ENCODE data around the gene COL6A5.

COL6A5 gene

DNA sequence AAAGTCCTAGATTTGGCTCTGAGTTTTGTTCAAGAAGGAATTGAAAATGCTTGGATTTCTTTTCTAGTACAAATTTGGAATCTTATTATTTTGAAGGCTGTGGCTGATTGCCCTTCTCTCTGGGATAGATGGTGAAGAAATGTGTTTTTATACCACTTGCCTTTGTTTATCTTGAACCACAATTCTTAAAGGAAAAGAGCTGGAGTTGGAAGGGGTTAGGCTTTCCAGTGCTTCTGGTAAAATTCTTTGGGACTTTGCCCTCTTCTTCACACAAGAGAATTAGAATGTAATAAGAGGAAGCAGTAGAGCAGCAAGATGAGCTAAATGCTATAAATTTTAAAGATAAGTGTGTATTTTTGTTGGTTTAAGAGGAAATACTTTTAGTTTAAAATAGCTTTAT is 65.8 kb downstream of the COL6A5 start:
- no peak overlapping the region for H3K4me3 ChIP-seq (replicated peaks; ENCODE audit: insufficient read depth, low read length)
- no peak overlapping the region for H3K27ac ChIP-seq (replicated peaks)
- H3K27me3 ChIP-seq (ENCODE audit: insufficient read depth, poor library complexity, severe bottlenecking), result no peaks in the 10 kb centered on the region
- TF ChIP-seq POLR2AphosphoS5 (IDR thresholded peaks at IDR 0.05; ENCODE audit: low read depth) (no peak), SPI1 (IDR thresholded peaks at IDR 0.05; ENCODE audit: borderline replicate concordance, low read depth) (no peak), GABPA (IDR thresholded peaks at IDR 0.05; ENCODE audit: low read depth) (no peak)
- TF ChIP-seq, protein P1, sequence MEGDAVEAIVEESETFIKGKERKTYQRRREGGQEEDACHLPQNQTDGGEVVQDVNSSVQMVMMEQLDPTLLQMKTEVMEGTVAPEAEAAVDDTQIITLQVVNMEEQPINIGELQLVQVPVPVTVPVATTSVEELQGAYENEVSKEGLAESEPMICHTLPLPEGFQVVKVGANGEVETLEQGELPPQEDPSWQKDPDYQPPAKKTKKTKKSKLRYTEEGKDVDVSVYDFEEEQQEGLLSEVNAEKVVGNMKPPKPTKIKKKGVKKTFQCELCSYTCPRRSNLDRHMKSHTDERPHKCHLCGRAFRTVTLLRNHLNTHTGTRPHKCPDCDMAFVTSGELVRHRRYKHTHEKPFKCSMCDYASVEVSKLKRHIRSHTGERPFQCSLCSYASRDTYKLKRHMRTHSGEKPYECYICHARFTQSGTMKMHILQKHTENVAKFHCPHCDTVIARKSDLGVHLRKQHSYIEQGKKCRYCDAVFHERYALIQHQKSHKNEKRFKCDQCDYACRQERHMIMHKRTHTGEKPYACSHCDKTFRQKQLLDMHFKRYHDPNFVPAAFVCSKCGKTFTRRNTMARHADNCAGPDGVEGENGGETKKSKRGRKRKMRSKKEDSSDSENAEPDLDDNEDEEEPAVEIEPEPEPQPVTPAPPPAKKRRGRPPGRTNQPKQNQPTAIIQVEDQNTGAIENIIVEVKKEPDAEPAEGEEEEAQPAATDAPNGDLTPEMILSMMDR (IDR thresholded peaks at IDR 0.05; ENCODE audit: insufficient read depth, low read length), result no peak
- TF ChIP-seq, protein P2, sequence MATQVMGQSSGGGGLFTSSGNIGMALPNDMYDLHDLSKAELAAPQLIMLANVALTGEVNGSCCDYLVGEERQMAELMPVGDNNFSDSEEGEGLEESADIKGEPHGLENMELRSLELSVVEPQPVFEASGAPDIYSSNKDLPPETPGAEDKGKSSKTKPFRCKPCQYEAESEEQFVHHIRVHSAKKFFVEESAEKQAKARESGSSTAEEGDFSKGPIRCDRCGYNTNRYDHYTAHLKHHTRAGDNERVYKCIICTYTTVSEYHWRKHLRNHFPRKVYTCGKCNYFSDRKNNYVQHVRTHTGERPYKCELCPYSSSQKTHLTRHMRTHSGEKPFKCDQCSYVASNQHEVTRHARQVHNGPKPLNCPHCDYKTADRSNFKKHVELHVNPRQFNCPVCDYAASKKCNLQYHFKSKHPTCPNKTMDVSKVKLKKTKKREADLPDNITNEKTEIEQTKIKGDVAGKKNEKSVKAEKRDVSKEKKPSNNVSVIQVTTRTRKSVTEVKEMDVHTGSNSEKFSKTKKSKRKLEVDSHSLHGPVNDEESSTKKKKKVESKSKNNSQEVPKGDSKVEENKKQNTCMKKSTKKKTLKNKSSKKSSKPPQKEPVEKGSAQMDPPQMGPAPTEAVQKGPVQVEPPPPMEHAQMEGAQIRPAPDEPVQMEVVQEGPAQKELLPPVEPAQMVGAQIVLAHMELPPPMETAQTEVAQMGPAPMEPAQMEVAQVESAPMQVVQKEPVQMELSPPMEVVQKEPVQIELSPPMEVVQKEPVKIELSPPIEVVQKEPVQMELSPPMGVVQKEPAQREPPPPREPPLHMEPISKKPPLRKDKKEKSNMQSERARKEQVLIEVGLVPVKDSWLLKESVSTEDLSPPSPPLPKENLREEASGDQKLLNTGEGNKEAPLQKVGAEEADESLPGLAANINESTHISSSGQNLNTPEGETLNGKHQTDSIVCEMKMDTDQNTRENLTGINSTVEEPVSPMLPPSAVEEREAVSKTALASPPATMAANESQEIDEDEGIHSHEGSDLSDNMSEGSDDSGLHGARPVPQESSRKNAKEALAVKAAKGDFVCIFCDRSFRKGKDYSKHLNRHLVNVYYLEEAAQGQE (IDR thresholded peaks at IDR 0.05; ENCODE audit: insufficient replicate concordance, low read depth), result no peak
- DNase-seq (ENCODE audit: low read depth in 1 of 2, low spot score in 1 of 2), result no peak

DNA sequence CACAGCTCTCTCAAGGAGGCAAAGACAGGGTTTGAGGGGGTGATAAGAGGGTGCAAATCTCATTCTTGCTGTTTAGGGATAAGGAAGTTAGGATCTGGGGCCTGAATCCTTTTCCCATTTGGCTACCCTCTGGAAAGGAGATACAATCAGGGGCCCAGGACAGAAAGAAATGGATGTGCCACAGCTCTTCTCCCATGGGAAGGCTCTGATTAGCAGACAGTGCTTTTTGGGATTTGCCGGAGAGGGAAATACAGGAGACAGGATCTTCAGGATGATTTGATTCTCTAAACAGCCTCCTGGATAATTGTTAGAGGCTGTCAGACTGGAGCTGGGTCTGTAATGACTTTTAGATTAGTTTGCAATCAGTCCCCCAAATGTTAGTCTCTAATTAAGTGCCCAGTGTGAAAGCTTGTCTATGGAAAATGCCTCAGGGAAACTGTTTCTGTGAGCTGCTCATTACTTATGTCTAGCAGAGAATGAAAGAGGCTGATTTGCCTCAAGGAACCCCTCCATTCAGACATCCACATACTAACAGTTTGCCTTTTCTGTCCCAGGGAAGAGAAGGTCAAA is 67.6 kb downstream of the COL6A5 start:
- Histone ChIP-seq H3K27ac (replicated peaks) (no peak overlapping the region), H3K4me3 (replicated peaks; ENCODE audit: insufficient read depth, low read length) (no peak overlapping the region), H3K27me3 (ENCODE audit: insufficient read depth, poor library complexity, severe bottlenecking) (no peaks in the 10 kb centered on the region)
- DNase-seq (ENCODE audit: low read depth in 1 of 2, low spot score in 1 of 2), result no peak
- TF ChIP-seq GABPA (IDR thresholded peaks at IDR 0.05; ENCODE audit: low read depth) (no peak), SPI1 (IDR thresholded peaks at IDR 0.05; ENCODE audit: borderline replicate concordance, low read depth) (no peak)
- TF ChIP-seq, protein P2 (IDR thresholded peaks at IDR 0.05; ENCODE audit: insufficient replicate concordance, low read depth), result no peak
- TF ChIP-seq, protein P1 (IDR thresholded peaks at IDR 0.05; ENCODE audit: insufficient read depth, low read length), result no peak

DNA sequence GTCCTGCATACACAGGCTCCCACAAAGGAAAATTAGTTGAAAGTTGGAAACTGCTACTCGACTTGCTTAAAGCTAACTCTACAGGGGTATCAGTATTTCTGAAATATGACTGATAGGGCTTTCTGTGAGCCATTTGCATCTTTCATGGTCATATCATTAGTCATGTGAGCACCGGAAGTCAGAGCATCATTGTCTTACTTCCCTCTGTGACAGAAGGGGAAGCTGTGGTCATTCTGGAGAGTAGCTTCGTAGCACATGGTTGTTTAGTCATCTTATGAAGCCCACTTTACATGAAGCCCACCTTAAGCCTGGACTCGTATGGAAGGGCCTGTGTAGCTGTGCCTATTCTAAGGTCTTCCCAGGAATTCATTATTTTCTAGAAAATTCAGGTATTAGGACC is 69.0 kb downstream of the COL6A5 start:
- peak; percentile 38 to 53 for DNase-seq (ENCODE audit: low read depth in 1 of 2, low spot score in 1 of 2)
- peak; percentile 28; the same call in 1 of the 2 replicates for TF ChIP-seq SPI1 (IDR thresholded peaks at IDR 0.05; ENCODE audit: borderline replicate concordance, low read depth)
- no peak for TF ChIP-seq POLR2AphosphoS5 (IDR thresholded peaks at IDR 0.05; ENCODE audit: low read depth)
- H3K27ac ChIP-seq (replicated peaks), result no peak overlapping the region

DNA sequence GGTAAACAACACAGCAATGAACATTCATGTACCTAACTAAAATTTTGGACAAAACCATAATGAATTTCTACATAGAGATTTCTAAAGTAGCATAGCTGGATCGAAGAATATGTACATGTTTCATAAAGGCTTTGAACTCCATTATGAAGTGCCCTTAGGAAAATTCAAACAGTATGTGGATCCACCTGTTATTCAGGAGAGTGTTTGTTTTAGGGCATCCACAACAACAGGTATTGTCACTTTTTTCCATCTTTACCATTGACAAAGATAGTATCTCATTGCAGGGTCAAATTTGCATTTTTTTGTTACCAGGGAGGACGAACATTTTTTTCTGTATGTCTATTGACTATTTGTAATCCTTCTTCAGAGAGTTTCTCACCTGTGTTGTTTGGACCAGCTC is 75.0 kb downstream of the COL6A5 start:
- no peak overlapping the region for H3K4me3 ChIP-seq (replicated peaks; ENCODE audit: insufficient read depth, low read length)
- H3K27me3 ChIP-seq (ENCODE audit: insufficient read depth, poor library complexity, severe bottlenecking), result peaks cover 5% of the 10 kb centered on the region
- no peak for TF ChIP-seq SPI1 (IDR thresholded peaks at IDR 0.05; ENCODE audit: borderline replicate concordance, low read depth)
- TF ChIP-seq, protein P1 (IDR thresholded peaks at IDR 0.05; ENCODE audit: insufficient read depth, low read length), result no peak
- TF ChIP-seq, protein P2 (IDR thresholded peaks at IDR 0.05; ENCODE audit: insufficient replicate concordance, low read depth), result no peak
- no peak for TF ChIP-seq POLR2AphosphoS5 (IDR thresholded peaks at IDR 0.05; ENCODE audit: low read depth)
- no peak for TF ChIP-seq GABPA (IDR thresholded peaks at IDR 0.05; ENCODE audit: low read depth)
- no peak for DNase-seq (ENCODE audit: low read depth in 1 of 2, low spot score in 1 of 2)
- H3K27ac ChIP-seq (replicated peaks), result no peak overlapping the region

More for the DNA sequence above, 69.0 kb downstream of the COL6A5 start:
- no peaks in the 10 kb centered on the region for H3K27me3 ChIP-seq (ENCODE audit: insufficient read depth, poor library complexity, severe bottlenecking)
- H3K4me3 ChIP-seq (replicated peaks; ENCODE audit: insufficient read depth, low read length), result no peak overlapping the region
